Dermis microvascular lymphatic vessel endothelial cell (primary cell): Measurements from ENCODE around the gene PLXNB3. TPM values are rescaled to one million over a fixed set of nuclear protein-coding genes. Genes with fewer than 3 reads are reported as not detected.
A peak's percentile ranks its signal among the peaks of the same experiment; 100 is the strongest.
"Not testable (repeated sequence)": the region's sequence is repeated elsewhere in the genome, so short reads cannot be mapped to it uniquely, and the experiment has no call there.

Source experiments
- DNase-seq, 2 donors: peaks; one replicate each; pipeline versions ENCODE4 v3.0.0 to v3.0.0-alpha.2; 2010; ENCODE audit warnings: low read depth in 2 of 2
- total RNA-seq: library from RNA; depleted of rRNA; stranded (reverse); fragments of >200 nt; gene quantifications from 2 replicates; pipeline ENCODE4 v1.2.1, GENCODE V29; 2014

Gene PLXNB3
- total RNA-seq, 1 donor from 2014 or later: 2.4 TPM

GRCh38 chrX:153732401-153732800, 31.6 kb upstream of the PLXNB3 start:
- peak in 1 of 2 donors; percentile 29 for DNase-seq

- DNase-seq: no peak
Measured at GRCh38 chrX:153733651-153734240, 30.3 kb upstream of the PLXNB3 start.

DNA sequence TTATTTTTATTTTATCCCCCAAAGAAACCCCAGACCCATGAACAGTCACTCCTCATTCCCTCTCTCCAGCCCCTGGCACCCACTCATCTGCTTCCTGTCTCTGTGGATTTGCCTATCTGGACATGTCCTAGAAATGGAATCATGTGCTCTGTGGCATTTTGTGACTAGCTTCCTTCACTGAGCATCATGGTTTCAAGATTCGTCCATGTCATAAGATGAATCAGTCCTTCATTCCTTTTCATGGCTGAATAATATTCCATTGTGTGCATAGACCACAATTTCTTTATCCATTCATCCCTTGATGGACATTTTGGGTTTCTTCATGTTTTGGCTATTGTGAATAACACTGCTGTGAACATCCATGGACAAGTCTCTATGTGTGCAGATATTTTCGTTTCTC, 29.2 kb upstream of the PLXNB3 start:
- DNase-seq: no peak

GRCh38 chrX:153735274-153735673, 28.8 kb upstream of the PLXNB3 start:
- DNase-seq: no peak

DNA sequence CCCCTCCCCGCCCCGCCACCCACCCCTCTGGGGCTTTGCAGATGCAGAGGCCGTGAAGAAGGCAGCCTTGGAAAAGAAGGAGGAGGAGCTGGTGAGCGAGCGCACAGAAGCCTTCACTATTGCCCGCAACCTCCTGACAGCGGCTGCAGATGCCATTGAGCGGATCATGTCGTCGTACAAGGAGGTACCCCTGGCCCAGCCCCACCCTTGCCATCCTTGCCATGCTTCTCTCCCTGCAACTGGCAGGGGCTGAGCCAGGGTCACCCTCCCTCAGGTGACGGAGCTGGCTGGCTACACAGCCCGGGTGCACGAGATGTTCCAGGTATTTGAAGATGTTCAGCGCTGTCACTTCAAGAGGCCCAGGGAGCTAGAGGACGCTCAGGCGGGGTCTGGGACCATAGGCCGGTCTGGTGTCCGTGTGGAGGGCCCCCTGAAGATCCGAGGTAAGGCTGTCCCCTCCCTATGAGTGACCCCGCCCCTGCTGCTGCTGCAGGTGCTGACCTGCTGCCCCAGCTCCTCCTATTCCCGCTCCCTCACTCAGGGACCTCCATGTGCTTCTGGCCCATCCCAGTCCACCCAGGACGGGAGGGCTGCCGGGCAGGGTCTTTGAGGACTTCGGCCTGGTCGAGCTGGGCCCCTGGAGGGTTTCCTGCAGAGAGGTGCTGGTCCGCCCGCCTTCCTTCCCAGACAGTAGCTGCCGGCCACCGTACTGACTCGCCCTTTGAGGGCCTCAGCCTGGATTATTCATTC, 27.8 kb upstream of the PLXNB3 start:
- no peak for DNase-seq

GRCh38 chrX:153736871-153737441, 27.1 kb upstream of the PLXNB3 start:
- no peak for DNase-seq

- DNase-seq: no peak
Measured at GRCh38 chrX:153738056-153738605, 25.9 kb upstream of the PLXNB3 start.

GRCh38 chrX:153739754-153740486, 24.1 kb upstream of the PLXNB3 start:
- DNase-seq: no peak

DNA sequence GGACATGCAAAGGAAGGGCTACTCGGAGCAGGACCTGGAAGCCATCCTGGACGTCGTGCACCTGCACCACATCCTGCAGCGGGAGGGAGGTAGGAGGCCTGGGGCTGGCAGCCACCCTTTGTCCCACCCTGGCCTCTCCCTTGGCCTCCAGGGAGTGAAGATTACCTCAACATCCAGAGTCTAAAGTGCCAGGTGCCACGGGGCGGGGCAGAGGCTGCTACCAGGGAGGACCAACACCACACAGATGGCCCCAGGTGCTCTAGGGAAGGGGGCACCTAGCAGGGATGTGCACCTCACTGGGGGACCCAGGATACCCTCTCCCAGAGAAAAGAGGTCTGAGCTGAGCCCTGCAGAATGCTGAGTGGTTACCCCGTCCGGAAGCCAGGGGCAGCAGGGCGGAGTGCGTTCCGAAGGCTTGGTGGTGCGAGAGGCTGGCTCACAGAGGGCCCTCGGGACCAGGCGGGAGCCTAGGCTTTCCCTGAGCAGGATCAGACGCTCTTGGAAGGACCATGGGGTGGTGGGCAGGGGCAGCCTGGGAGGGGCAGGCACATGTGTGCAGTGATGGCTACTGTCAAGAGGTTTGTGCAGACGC, 23.3 kb upstream of the PLXNB3 start:
- no peak for DNase-seq

GRCh38 chrX:153741446-153741845, 22.6 kb upstream of the PLXNB3 start:
- no peak for DNase-seq

- not testable (repeated sequence) for DNase-seq
Measured at GRCh38 chrX:153742111-153742510, 21.9 kb upstream of the PLXNB3 start.

GRCh38 chrX:153742796-153743467, 21.1 kb upstream of the PLXNB3 start:
- not testable (repeated sequence) for DNase-seq

- not testable (repeated sequence) for DNase-seq
Measured at GRCh38 chrX:153743468-153744209, 20.4 kb upstream of the PLXNB3 start.

- DNase-seq: no peak
Measured at GRCh38 chrX:153744210-153745066, 19.6 kb upstream of the PLXNB3 start.

DNA sequence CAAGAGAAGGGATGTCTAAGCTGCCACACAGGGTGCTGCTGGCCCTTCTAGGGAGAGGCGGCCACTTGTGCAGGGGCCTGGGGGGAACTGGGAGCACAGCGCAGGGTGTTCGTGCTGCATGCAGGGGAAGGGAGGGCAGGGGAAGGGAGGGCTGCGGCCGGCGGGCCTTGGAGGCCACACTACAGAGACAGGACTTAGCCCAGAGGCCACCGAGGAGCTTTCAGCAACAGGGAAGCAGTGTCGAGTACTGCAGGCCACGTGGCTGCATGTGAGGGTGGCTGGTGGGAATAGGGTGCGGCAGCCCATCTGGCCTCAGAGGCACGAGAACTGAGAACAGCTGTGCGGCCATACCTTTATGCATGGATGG, 19.0 kb upstream of the PLXNB3 start:
- DNase-seq: not testable (repeated sequence)

DNA sequence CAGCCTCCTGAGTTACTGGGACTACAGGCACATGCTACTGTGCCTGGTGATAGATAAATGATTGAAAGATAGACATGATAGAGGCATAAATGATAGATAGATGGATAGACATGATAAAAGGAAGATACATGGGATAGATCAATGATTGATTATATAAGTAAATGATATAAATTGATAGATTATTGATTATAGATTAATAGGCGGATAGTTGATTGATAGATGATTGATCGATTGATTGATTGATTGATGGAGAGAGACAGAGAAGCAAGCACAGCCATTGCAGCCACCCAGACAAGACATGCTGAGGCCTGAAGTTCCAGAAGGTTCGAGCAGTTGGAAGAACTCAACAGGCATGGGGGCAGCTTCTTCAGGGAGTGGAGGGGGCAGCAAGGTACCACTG, 17.7 kb upstream of the PLXNB3 start:
- no peak for DNase-seq

- DNase-seq: not testable (repeated sequence)
Measured at GRCh38 chrX:153746991-153747390, 17.1 kb upstream of the PLXNB3 start.

GRCh38 chrX:153749017-153749416, 15.0 kb upstream of the PLXNB3 start:
- not testable (repeated sequence) for DNase-seq

DNA sequence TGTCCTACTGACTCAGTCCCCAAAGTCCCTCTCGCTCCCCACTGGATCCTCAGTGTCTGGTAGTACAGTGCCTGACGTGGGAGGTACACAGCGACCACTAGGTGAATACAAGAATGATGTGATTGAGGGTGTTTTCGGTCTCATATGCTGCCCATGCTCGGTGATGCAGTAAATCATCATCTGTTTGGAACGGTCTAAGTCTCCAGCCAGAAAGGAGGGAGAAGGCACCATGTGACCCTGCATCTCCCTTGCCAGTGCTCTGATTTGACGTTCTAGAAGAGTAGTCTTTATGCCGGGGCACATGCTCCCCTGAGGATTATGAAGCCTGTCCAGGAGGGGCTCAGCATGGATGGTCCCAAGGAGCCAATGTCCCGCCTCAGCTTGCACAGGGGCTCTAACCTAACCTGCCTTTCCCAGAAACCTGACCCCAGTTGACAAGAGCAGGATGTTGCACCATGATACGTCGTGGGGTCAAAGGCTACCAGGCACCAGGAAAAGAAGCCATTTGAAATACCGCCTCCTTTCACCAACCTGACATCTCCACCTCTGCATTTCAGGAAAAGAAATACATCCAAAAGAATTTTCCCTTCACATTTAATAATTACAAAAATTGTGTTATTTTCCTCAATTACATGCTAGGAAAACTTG, 13.8 kb upstream of the PLXNB3 start:
- no peak for DNase-seq
